Adrenal gland (tissue), 12 donors: ENCODE data around the gene PKP4. TPM values are rescaled to one million over a fixed set of nuclear protein-coding genes. Genes with fewer than 3 reads are reported as not detected.

Source experiments
- DNase-seq, 7 donors: peaks; one replicate each; pipeline ENCODE4 v3.0.0-alpha.2; 2019 to 2020
- H3K27ac ChIP-seq, 5 donors: fragments of 200-600 bp; sonication (generic) in 4 of 5; 1 replicate in 3 of 5; 2 replicates in 2 of 5; pipeline versions ENCODE4 v1.5.1 to v1.8.0; 2016 to 2020; ENCODE audit warnings: mild to moderate bottlenecking in 1 of 5
- H3K27me3 ChIP-seq: fragments of 200-600 bp; 2 replicates; pipeline ENCODE4 v1.8.0; 2021
- H3K36me3 ChIP-seq, 2 donors: fragments of 200-600 bp; replicated peaks in 1 of 2; 1 replicate in 1 of 2; 2 replicates in 1 of 2; pipeline versions ENCODE4 v1.5.1 to v1.8.0; 2018 to 2022
- H3K4me1 ChIP-seq, 2 donors: fragments of 200-600 bp; replicated peaks in 1 of 2; 1 replicate in 1 of 2; 2 replicates in 1 of 2; pipeline versions ENCODE4 v1.5.1 to v1.8.0; 2018 to 2021
- H3K4me3 ChIP-seq, 4 donors: fragments of 200-600 bp; sonication (generic) in 3 of 4; one replicate each; pipeline ENCODE4 v1.5.1; 2016 to 2018
- H3K9me3 ChIP-seq, 3 donors: fragments of 200-600 bp; sonication (generic) in 1 of 3; replicated peaks in 1 of 3; 1 replicate in 2 of 3; 2 replicates in 1 of 3; pipeline versions ENCODE4 v1.5.1 to v1.8.0; 2016 to 2021
- CTCF ChIP-seq, 6 experiments: fragments of 450-650 bp in 4 of 6; fragments of 200-600 bp in 2 of 6; sonication (generic) in 1 of 6; IDR thresholded peaks; 1 replicate in 5 of 6; 2 replicates in 1 of 6; pipeline versions ENCODE4 v1.5.1 to v1.8.0; 2016 to 2021; ENCODE audit warnings: antibody characterized with exemption in 6 of 6, mild to moderate bottlenecking in 2 of 6, moderate library complexity in 1 of 6
- POLR2A ChIP-seq, 2 donors: fragments of 450-650 bp; IDR thresholded peaks; one replicate each; pipeline ENCODE4 v1.6.1; 2017; ENCODE audit warnings: antibody characterized with exemption in 2 of 2, mild to moderate bottlenecking in 2 of 2, moderate library complexity in 1 of 2
- WGBS, 4 donors: extraction: QIAGEN DNeasy Blood & Tissue Kit in 2 of 4; methylation state at CpG; one replicate each; pipeline versions ENCODE4 v1.1.5 to v1.1.7; 2013 to 2017; 5-methylcytosine and 5-hydroxymethylcytosine counted together
- intact Hi-C, 2 donors: fragments of 100-400 bp; cut with DNase I; formaldehyde crosslinking; loops; one replicate each; pipeline versions ENCODE4 v1.14.1 to v1.15.0; 2022 to 2023
- polyA plus RNA-seq, 3 donors: library from polyadenylated mRNA; stranded (reverse); fragments of 200-250 nt in 2 of 3; fragments of 350-450 nt in 1 of 3; fragmentation: Illumina TruSeq in 1 of 3; extraction: RNeasy Lipid Tissue Mini Kit (QIAGEN cat#74804) in 1 of 3; gene quantifications; one replicate each; pipeline ENCODE4 v1.2.3, GENCODE V29; 2013 to 2014
- total RNA-seq, 9 donors: library from RNA; depleted of rRNA in 4 of 9; stranded (reverse); fragments of >200 nt in 4 of 9; fragments of 120-200 nt in 1 of 9; fragmentation: NEBNext Ultra II Directional in 1 of 9; extraction: Animal tissue kit (Norgen Biotek cat#: 25700) in 1 of 9; gene quantifications; one replicate each; pipeline versions ENCODE4 v1.1.0 to v1.2.4, GENCODE V29; 2013 to 2023
- donor health status: healthy with polysubstance abuse.
- donor health status: Bipolar disorder and iron deficiency.
- donor health status: DM: yes; HTN: yes; CAD: no.
- donor health status: DM: no; HTN: no; CAD: no.
- donor health status: DM: no; HTN: no; CAD: no.
- donor health status: DM: yes; HTN: yes; CAD: no.

Gene PKP4
- total and polyA plus RNA-seq, 12 donors: 15.6 to 34.9 (median 23.3) TPM

GRCh38 chr2:158598862-158599517 lies 142.2 kb downstream of the PKP4 start:
- no peak for DNase-seq
- no peaks in the 10 kb centered on the region for H3K36me3 ChIP-seq
- no peak overlapping the region for H3K27ac ChIP-seq
- WGBS, 4 donors: 86 to 92% (median 89%) methylated on average over 3 of the region's 3 CpGs
- no peak overlapping the region for H3K4me3 ChIP-seq
- TF ChIP-seq POLR2A (IDR thresholded peaks at IDR 0.05) (no peak), CTCF (IDR thresholded peaks at IDR 0.05) (no peak)
- no peaks in the 10 kb centered on the region for H3K27me3 ChIP-seq
- H3K4me1 ChIP-seq: peaks cover 0 to 14% of the 10 kb centered on the region in 2 donors
- H3K9me3 ChIP-seq: no peaks in the 10 kb centered on the region
- intact Hi-C loops: no loop called here

GRCh38 chr2:158599609-158600008 lies 142.9 kb downstream of the PKP4 start:
- Histone ChIP-seq H3K4me1 (peaks cover 0 to 14% of the 10 kb centered on the region in 2 donors), H3K9me3 (no peaks in the 10 kb centered on the region), H3K4me3 (no peak overlapping the region), H3K27me3 (no peaks in the 10 kb centered on the region), H3K36me3 (no peaks in the 10 kb centered on the region), H3K27ac (peak overlapping the region in 1 of 5 donors; percentile 12)
- TF ChIP-seq CTCF (IDR thresholded peaks at IDR 0.05) (no peak), POLR2A (IDR thresholded peaks at IDR 0.05) (no peak)
- intact Hi-C loops: no loop called here
- DNase-seq: no peak

GRCh38 chr2:158600155-158600802 lies 143.5 kb downstream of the PKP4 start:
- no peaks in the 10 kb centered on the region for H3K9me3 ChIP-seq
- DNase-seq: peak; percentile 38 to 85 (median 66)
- intact Hi-C loops: no loop called here
- peak overlapping the region in 1 of 5 donors; percentile 12 for H3K27ac ChIP-seq
- H3K4me3 ChIP-seq: no peak overlapping the region
- no peaks in the 10 kb centered on the region for H3K36me3 ChIP-seq
- peaks cover 0 to 14% of the 10 kb centered on the region in 2 donors for H3K4me1 ChIP-seq
- no peak for TF ChIP-seq POLR2A (IDR thresholded peaks at IDR 0.05)
- TF ChIP-seq CTCF (IDR thresholded peaks at IDR 0.05): no peak
- no peaks in the 10 kb centered on the region for H3K27me3 ChIP-seq
- 7 to 11% (median 9%) methylated on average over 3 of the region's 3 CpGs for WGBS, 4 donors

GRCh38 chr2:158602027-158602426 lies 145.3 kb downstream of the PKP4 start:
- no peak for TF ChIP-seq POLR2A (IDR thresholded peaks at IDR 0.05)
- no peak for TF ChIP-seq CTCF (IDR thresholded peaks at IDR 0.05)
- intact Hi-C loops: no loop called here
- no peaks in the 10 kb centered on the region for H3K36me3 ChIP-seq
- no peaks in the 10 kb centered on the region for H3K27me3 ChIP-seq
- no peak overlapping the region for H3K27ac ChIP-seq
- no peak overlapping the region for H3K4me3 ChIP-seq
- DNase-seq: no peak
- H3K4me1 ChIP-seq: peaks cover 0 to 14% of the 10 kb centered on the region in 2 donors
- no peaks in the 10 kb centered on the region for H3K9me3 ChIP-seq
- 77 to 86% (median 80%) methylated on average over 2 of the region's 2 CpGs for WGBS, 4 donors
